Liver (tissue), 9 donors: ENCODE data around the gene GADL1. TPM values are rescaled to one million over a fixed set of nuclear protein-coding genes. Genes with fewer than 3 reads are reported as not detected.

Experiments
- DNase-seq: peaks from one replicate; pipeline ENCODE4 v3.0.0-alpha.2; 2017; ENCODE audit warnings: low spot score
- H3K27ac ChIP-seq, 2 donors: one replicate each; pipeline ENCODE4 v1.7.0; 2013; ENCODE audit warnings: inconsistent platforms in 2 of 2, low read length in 2 of 2, control low read depth in 1 of 2, low read depth in 1 of 2, mild to moderate bottlenecking in 1 of 2
- H3K27me3 ChIP-seq, 4 donors: one replicate each; pipeline versions ENCODE4 v1.6.1 to v1.7.0; 2013; ENCODE audit warnings: low read length in 3 of 4, inconsistent platforms in 1 of 4, mild to moderate bottlenecking in 1 of 4, moderate library complexity in 1 of 4; ENCODE audit not compliant: control insufficient read depth in 4 of 4, insufficient read depth in 4 of 4
- H3K36me3 ChIP-seq, 4 donors: one replicate each; pipeline versions ENCODE4 v1.6.1 to v1.7.0; 2013; ENCODE audit warnings: low read length in 3 of 4, mild to moderate bottlenecking in 3 of 4, low read depth in 1 of 4, moderate library complexity in 1 of 4; ENCODE audit not compliant: control insufficient read depth in 4 of 4, insufficient read depth in 3 of 4
- H3K4me1 ChIP-seq, 4 donors: one replicate each; pipeline versions ENCODE4 v1.6.1 to v1.7.0; 2013; ENCODE audit warnings: low read length in 3 of 4, mild to moderate bottlenecking in 3 of 4, moderate library complexity in 1 of 4; ENCODE audit not compliant: control insufficient read depth in 4 of 4, insufficient read depth in 4 of 4
- H3K4me3 ChIP-seq, 3 donors: one replicate each; pipeline versions ENCODE4 v1.6.1 to v1.7.0; 2013; ENCODE audit warnings: low read length in 3 of 3, control low read depth in 1 of 3, low read depth in 1 of 3, mild to moderate bottlenecking in 1 of 3
- H3K9ac ChIP-seq, 2 donors: one replicate each; pipeline ENCODE4 v1.7.0; 2013; ENCODE audit warnings: low read length in 2 of 2, mild to moderate bottlenecking in 2 of 2, moderate library complexity in 2 of 2, control low read depth in 1 of 2, low read depth in 1 of 2
- H3K9me3 ChIP-seq, 4 donors: one replicate each; pipeline versions ENCODE4 v1.6.1 to v1.7.0; 2013; ENCODE audit warnings: low read length in 3 of 4; ENCODE audit not compliant: control insufficient read depth in 4 of 4
- FOXA1 ChIP-seq: IDR thresholded peaks from 2 replicates; pipeline ENCODE4 v1.6.1; 2016; ENCODE audit warnings: antibody characterized with exemption
- GABPA ChIP-seq, 2 donors: IDR thresholded peaks in 1 of 2; conservative IDR thresholded peaks in 1 of 2; 2 replicates each; pipeline ENCODE4 v1.6.1; 2016; ENCODE audit warnings: antibody characterized with exemption in 2 of 2, mild to moderate bottlenecking in 1 of 2, moderate library complexity in 1 of 2
- HNF4A ChIP-seq, 2 donors: conservative IDR thresholded peaks; 2 replicates each; pipeline ENCODE4 v1.6.1; 2016; ENCODE audit warnings: antibody characterized with exemption in 2 of 2, mild to moderate bottlenecking in 2 of 2
- HNF4G ChIP-seq: IDR thresholded peaks from 2 replicates; pipeline ENCODE4 v1.6.1; 2016; ENCODE audit warnings: antibody characterized with exemption
- MAX ChIP-seq: IDR thresholded peaks from 2 replicates; pipeline ENCODE4 v1.6.1; 2016; ENCODE audit warnings: antibody characterized with exemption
- RAD21 ChIP-seq, 2 donors: IDR thresholded peaks; 2 replicates each; pipeline ENCODE4 v1.6.1; 2016; ENCODE audit warnings: antibody characterized with exemption in 2 of 2, mild to moderate bottlenecking in 2 of 2
- SP1 ChIP-seq: IDR thresholded peaks from 2 replicates; pipeline ENCODE4 v1.6.1; 2018; ENCODE audit warnings: antibody characterized with exemption, mild to moderate bottlenecking
- TAF1 ChIP-seq: conservative IDR thresholded peaks from 2 replicates; pipeline ENCODE4 v1.6.1; 2016; ENCODE audit warnings: antibody characterized with exemption, mild to moderate bottlenecking
- YY1 ChIP-seq: IDR thresholded peaks from 2 replicates; pipeline ENCODE4 v1.6.1; 2016; ENCODE audit warnings: antibody characterized with exemption, mild to moderate bottlenecking
- WGBS: extraction: QIAGEN DNeasy Blood & Tissue Kit; methylation state at CpG from one replicate; pipeline ENCODE4 v1.1.7; 2013; 5-methylcytosine and 5-hydroxymethylcytosine counted together
- polyA plus RNA-seq, 2 donors: library from polyadenylated mRNA; stranded (reverse) in 1 of 2; unstranded in 1 of 2; fragments of 200-250 nt in 1 of 2; fragments of >200 nt in 1 of 2; fragmentation: Nextera tagmentation in 1 of 2; extraction: Ambion mirVana in 1 of 2; gene quantifications; one replicate each; pipeline versions ENCODE4 v1.2.1 to v1.2.3, GENCODE V29; 2013 to 2015
- total RNA-seq, 2 donors: library from RNA; depleted of rRNA; stranded (reverse); fragments of >200 nt; gene quantifications; one replicate each; pipeline ENCODE4 v1.2.3, GENCODE V29; 2014
- TF ChIP-seq, protein P1 (sequence below): IDR thresholded peaks from 2 replicates; pipeline ENCODE4 v1.6.1; 2016; ENCODE audit warnings: antibody characterized with exemption
- TF ChIP-seq, protein P2 (sequence below): IDR thresholded peaks from 2 replicates; pipeline ENCODE4 v1.6.1; 2016; ENCODE audit warnings: antibody characterized with exemption, mild to moderate bottlenecking
- donor health status: healthy.
- donor health status: healthy.
- donor health status: healthy.
- donor health status: healthy.
- donor health status: healthy.

Gene GADL1, protein sequence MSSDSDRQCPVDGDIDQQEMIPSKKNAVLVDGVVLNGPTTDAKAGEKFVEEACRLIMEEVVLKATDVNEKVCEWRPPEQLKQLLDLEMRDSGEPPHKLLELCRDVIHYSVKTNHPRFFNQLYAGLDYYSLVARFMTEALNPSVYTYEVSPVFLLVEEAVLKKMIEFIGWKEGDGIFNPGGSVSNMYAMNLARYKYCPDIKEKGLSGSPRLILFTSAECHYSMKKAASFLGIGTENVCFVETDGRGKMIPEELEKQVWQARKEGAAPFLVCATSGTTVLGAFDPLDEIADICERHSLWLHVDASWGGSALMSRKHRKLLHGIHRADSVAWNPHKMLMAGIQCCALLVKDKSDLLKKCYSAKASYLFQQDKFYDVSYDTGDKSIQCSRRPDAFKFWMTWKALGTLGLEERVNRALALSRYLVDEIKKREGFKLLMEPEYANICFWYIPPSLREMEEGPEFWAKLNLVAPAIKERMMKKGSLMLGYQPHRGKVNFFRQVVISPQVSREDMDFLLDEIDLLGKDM
- total RNA-seq, result not detected
- not detected for polyA plus RNA-seq

- TF ChIP-seq RAD21 (IDR thresholded peaks at IDR 0.05), result no peak
- TF ChIP-seq, protein P1, sequence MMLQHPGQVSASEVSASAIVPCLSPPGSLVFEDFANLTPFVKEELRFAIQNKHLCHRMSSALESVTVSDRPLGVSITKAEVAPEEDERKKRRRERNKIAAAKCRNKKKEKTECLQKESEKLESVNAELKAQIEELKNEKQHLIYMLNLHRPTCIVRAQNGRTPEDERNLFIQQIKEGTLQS, result no peak
- DNase-seq, result no peak
- no peak within 1 kb of the TSS for H3K9ac ChIP-seq
- no peaks in the 10 kb centered on the region for H3K27me3 ChIP-seq
- no peak within 1 kb of the TSS for H3K27ac ChIP-seq
- H3K9me3 ChIP-seq, result no peaks in the 10 kb centered on the region
- H3K36me3 ChIP-seq, result no peaks in the 10 kb centered on the region
- WGBS, result 4% methylated on average over 38 of the region's 38 CpGs
- peak within 1 kb of the TSS; percentile 42 to 82 (median 72) for H3K4me3 ChIP-seq
- peaks cover 3 to 10% (median 5%) of the 10 kb centered on the region in 4 donors for H3K4me1 ChIP-seq
Observed at GRCh38 chr3:30894521-30895251, at the start of gene GADL1. TSS of gene GADL1 (minus strand) at chr3:30894661. CDS start at chr3:30894614, 47 bp downstream.

- 72% methylated on average over 2 of the region's 2 CpGs for WGBS
- DNase-seq, result no peak
- H3K4me1 ChIP-seq, result no peaks in the 10 kb centered on the region
- no peak overlapping the region for H3K4me3 ChIP-seq
- no peaks in the 10 kb centered on the region for H3K36me3 ChIP-seq
- no peak overlapping the region for H3K27ac ChIP-seq
- no peak overlapping the region for H3K9ac ChIP-seq
- no peaks in the 10 kb centered on the region for H3K27me3 ChIP-seq
- no peaks in the 10 kb centered on the region for H3K9me3 ChIP-seq
- TF ChIP-seq, protein P2, sequence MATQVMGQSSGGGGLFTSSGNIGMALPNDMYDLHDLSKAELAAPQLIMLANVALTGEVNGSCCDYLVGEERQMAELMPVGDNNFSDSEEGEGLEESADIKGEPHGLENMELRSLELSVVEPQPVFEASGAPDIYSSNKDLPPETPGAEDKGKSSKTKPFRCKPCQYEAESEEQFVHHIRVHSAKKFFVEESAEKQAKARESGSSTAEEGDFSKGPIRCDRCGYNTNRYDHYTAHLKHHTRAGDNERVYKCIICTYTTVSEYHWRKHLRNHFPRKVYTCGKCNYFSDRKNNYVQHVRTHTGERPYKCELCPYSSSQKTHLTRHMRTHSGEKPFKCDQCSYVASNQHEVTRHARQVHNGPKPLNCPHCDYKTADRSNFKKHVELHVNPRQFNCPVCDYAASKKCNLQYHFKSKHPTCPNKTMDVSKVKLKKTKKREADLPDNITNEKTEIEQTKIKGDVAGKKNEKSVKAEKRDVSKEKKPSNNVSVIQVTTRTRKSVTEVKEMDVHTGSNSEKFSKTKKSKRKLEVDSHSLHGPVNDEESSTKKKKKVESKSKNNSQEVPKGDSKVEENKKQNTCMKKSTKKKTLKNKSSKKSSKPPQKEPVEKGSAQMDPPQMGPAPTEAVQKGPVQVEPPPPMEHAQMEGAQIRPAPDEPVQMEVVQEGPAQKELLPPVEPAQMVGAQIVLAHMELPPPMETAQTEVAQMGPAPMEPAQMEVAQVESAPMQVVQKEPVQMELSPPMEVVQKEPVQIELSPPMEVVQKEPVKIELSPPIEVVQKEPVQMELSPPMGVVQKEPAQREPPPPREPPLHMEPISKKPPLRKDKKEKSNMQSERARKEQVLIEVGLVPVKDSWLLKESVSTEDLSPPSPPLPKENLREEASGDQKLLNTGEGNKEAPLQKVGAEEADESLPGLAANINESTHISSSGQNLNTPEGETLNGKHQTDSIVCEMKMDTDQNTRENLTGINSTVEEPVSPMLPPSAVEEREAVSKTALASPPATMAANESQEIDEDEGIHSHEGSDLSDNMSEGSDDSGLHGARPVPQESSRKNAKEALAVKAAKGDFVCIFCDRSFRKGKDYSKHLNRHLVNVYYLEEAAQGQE, result no peak
- TF ChIP-seq HNF4G, result no peak
- TF ChIP-seq FOXA1, result no peak
- no peak for TF ChIP-seq SP1
Observed at GRCh38 chr3:30944124-30944523, 49.7 kb upstream of the GADL1 start.

GRCh38 chr3:30943206-30943605 is 48.7 kb upstream of the GADL1 start:
- TF ChIP-seq GABPA (IDR thresholded peaks at IDR 0.05 in 1 of 2, conservative IDR thresholded peaks at IDR 0.05 in 1 of 2) (no peak), SP1 (no peak), YY1 (no peak), TAF1 (no peak), FOXA1 (no peak), HNF4G (no peak), RAD21 (IDR thresholded peaks at IDR 0.05) (no peak), MAX (no peak), HNF4A (conservative IDR thresholded peaks at IDR 0.05) (no peak)
- TF ChIP-seq, protein P1, result no peak
- no peak for DNase-seq
- no peaks in the 10 kb centered on the region for H3K4me1 ChIP-seq
- no peak overlapping the region for H3K4me3 ChIP-seq
- 74% methylated on average over 6 of the region's 6 CpGs for WGBS
- no peaks in the 10 kb centered on the region for H3K36me3 ChIP-seq
- no peaks in the 10 kb centered on the region for H3K27me3 ChIP-seq
- no peak overlapping the region for H3K9ac ChIP-seq
- no peaks in the 10 kb centered on the region for H3K9me3 ChIP-seq
- no peak overlapping the region for H3K27ac ChIP-seq
